Measurements from ENCODE around the gene KCNT1. TPM values are rescaled to one million over a fixed set of nuclear protein-coding genes. Genes with fewer than 3 reads are reported as not detected.

KCNT1 gene
- total RNA-seq, 2 experiments from 2014 or later = not detected

GRCh38 chr9:135739271-135740220 lies 37.6 kb downstream of the KCNT1 start:
- DNase-seq = no peak
- Mint-ChIP-seq H3K27ac (no peak overlapping the region), H3K4me1 (ENCODE audit: low read depth) (no peaks in the 10 kb centered on the region), H3K36me3 (ENCODE audit: low read depth) (no peaks in the 10 kb centered on the region), H3K27me3 (ENCODE audit: low read depth) (peaks cover 11% of the 10 kb centered on the region), H3K4me3 (no peak overlapping the region), H3K9me3 (no peaks in the 10 kb centered on the region)
- CTCF ChIA-PET = no interaction called here
- intact Hi-C loops (cut with micrococcal nuclease) = no loop called here

GRCh38 chr9:135741276-135742219 lies 39.6 kb downstream of the KCNT1 start:
- H3K4me1 Mint-ChIP-seq (ENCODE audit: low read depth) = no peaks in the 10 kb centered on the region
- H3K9me3 Mint-ChIP-seq = no peaks in the 10 kb centered on the region
- DNase-seq = no peak
- no peak overlapping the region for H3K27ac Mint-ChIP-seq
- intact Hi-C loops (cut with micrococcal nuclease) = no loop called here
- no peak overlapping the region for H3K4me3 Mint-ChIP-seq
- no peaks in the 10 kb centered on the region for H3K36me3 Mint-ChIP-seq (ENCODE audit: low read depth)
- CTCF ChIA-PET = interaction anchor here (0.7 kb wide), 1 partner anchor 37 kb away, joined by 3 read pairs; no protein-coding TSS in a partner anchor
- H3K27me3 Mint-ChIP-seq (ENCODE audit: low read depth) = peaks cover 11% of the 10 kb centered on the region

- DNase-seq = no peak
- Mint-ChIP-seq H3K4me1 (ENCODE audit: low read depth) (no peaks in the 10 kb centered on the region), H3K36me3 (ENCODE audit: low read depth) (no peaks in the 10 kb centered on the region), H3K27me3 (ENCODE audit: low read depth) (peaks cover 6% of the 10 kb centered on the region), H3K27ac (no peak overlapping the region), H3K4me3 (no peak overlapping the region), H3K9me3 (no peaks in the 10 kb centered on the region)
- intact Hi-C loops (cut with micrococcal nuclease) = no loop called here
- CTCF ChIA-PET = no interaction called here
Measured at GRCh38 chr9:135743021-135743420, 41.0 kb downstream of the KCNT1 start.

GRCh38 chr9:135743546-135744332 lies 41.8 kb downstream of the KCNT1 start:
- intact Hi-C loops (cut with micrococcal nuclease) = no loop called here
- Mint-ChIP-seq H3K36me3 (ENCODE audit: low read depth) (no peaks in the 10 kb centered on the region), H3K4me3 (no peak overlapping the region), H3K4me1 (ENCODE audit: low read depth) (no peaks in the 10 kb centered on the region), H3K27ac (no peak overlapping the region), H3K27me3 (ENCODE audit: low read depth) (peaks cover 6% of the 10 kb centered on the region), H3K9me3 (no peaks in the 10 kb centered on the region)
- no peak for DNase-seq
- CTCF ChIA-PET = no interaction called here

GRCh38 chr9:135744333-135745070 lies 42.5 kb downstream of the KCNT1 start:
- Mint-ChIP-seq H3K27me3 (ENCODE audit: low read depth) (peaks cover 3% of the 10 kb centered on the region), H3K27ac (no peak overlapping the region), H3K9me3 (no peaks in the 10 kb centered on the region), H3K36me3 (ENCODE audit: low read depth) (no peaks in the 10 kb centered on the region), H3K4me1 (ENCODE audit: low read depth) (no peaks in the 10 kb centered on the region), H3K4me3 (no peak overlapping the region)
- no peak for DNase-seq
- CTCF ChIA-PET = no interaction called here
- intact Hi-C loops (cut with micrococcal nuclease) = no loop called here

GRCh38 chr9:135745189-135745588 lies 43.2 kb downstream of the KCNT1 start:
- Mint-ChIP-seq H3K4me3 (no peak overlapping the region), H3K27me3 (ENCODE audit: low read depth) (no peaks in the 10 kb centered on the region), H3K4me1 (ENCODE audit: low read depth) (no peaks in the 10 kb centered on the region), H3K27ac (no peak overlapping the region), H3K9me3 (no peaks in the 10 kb centered on the region), H3K36me3 (ENCODE audit: low read depth) (no peaks in the 10 kb centered on the region)
- CTCF ChIA-PET = no interaction called here
- intact Hi-C loops (cut with micrococcal nuclease) = no loop called here
- no peak for DNase-seq

GRCh38 chr9:135745686-135746324 lies 43.8 kb downstream of the KCNT1 start:
- Mint-ChIP-seq H3K27me3 (ENCODE audit: low read depth) (no peaks in the 10 kb centered on the region), H3K36me3 (ENCODE audit: low read depth) (no peaks in the 10 kb centered on the region), H3K9me3 (no peaks in the 10 kb centered on the region), H3K4me3 (no peak overlapping the region), H3K27ac (no peak overlapping the region), H3K4me1 (ENCODE audit: low read depth) (no peaks in the 10 kb centered on the region)
- CTCF ChIA-PET = interaction anchor here (0.5 kb wide), 1 partner anchor 32 kb away, joined by 4 read pairs; no protein-coding TSS in a partner anchor
- intact Hi-C loops (cut with micrococcal nuclease) = no loop called here
- no peak for DNase-seq

- Mint-ChIP-seq H3K27me3 (ENCODE audit: low read depth) (no peaks in the 10 kb centered on the region), H3K4me1 (ENCODE audit: low read depth) (no peaks in the 10 kb centered on the region), H3K36me3 (ENCODE audit: low read depth) (no peaks in the 10 kb centered on the region), H3K27ac (no peak overlapping the region), H3K4me3 (no peak overlapping the region), H3K9me3 (no peaks in the 10 kb centered on the region)
- CTCF ChIA-PET = interaction anchor here (0.5 kb wide), 1 partner anchor 31 kb away, joined by 4 read pairs; no protein-coding TSS in a partner anchor
- intact Hi-C loops (cut with micrococcal nuclease) = no loop called here
- no peak for DNase-seq
Measured at GRCh38 chr9:135746565-135746964, 44.6 kb downstream of the KCNT1 start.

- CTCF ChIA-PET = no interaction called here
- no peak for DNase-seq
- H3K4me3 Mint-ChIP-seq = no peak overlapping the region
- no peak overlapping the region for H3K27ac Mint-ChIP-seq
- no peaks in the 10 kb centered on the region for H3K27me3 Mint-ChIP-seq (ENCODE audit: low read depth)
- H3K4me1 Mint-ChIP-seq (ENCODE audit: low read depth) = no peaks in the 10 kb centered on the region
- intact Hi-C loops (cut with micrococcal nuclease) = no loop called here
- H3K36me3 Mint-ChIP-seq (ENCODE audit: low read depth) = no peaks in the 10 kb centered on the region
- no peaks in the 10 kb centered on the region for H3K9me3 Mint-ChIP-seq
Measured at GRCh38 chr9:135747311-135747710, 45.3 kb downstream of the KCNT1 start.

GRCh38 chr9:135748676-135749075 lies 46.7 kb downstream of the KCNT1 start:
- H3K27me3 Mint-ChIP-seq (ENCODE audit: low read depth) = no peaks in the 10 kb centered on the region
- DNase-seq = no peak
- no peak overlapping the region for H3K4me3 Mint-ChIP-seq
- H3K27ac Mint-ChIP-seq = no peak overlapping the region
- no peaks in the 10 kb centered on the region for H3K4me1 Mint-ChIP-seq (ENCODE audit: low read depth)
- no peaks in the 10 kb centered on the region for H3K36me3 Mint-ChIP-seq (ENCODE audit: low read depth)
- CTCF ChIA-PET = no interaction called here
- intact Hi-C loops (cut with micrococcal nuclease) = no loop called here
- no peaks in the 10 kb centered on the region for H3K9me3 Mint-ChIP-seq

All from activated naive CD4-positive, alpha-beta T cell treated with anti-CD3 and anti-CD28 coated beads for 36 hours (primary cell).